Mammary epithelial cell (primary cell): ENCODE measurements around the gene SRRM5.

Source experiments
- CTCF ChIP-seq, 2 donors: IDR thresholded peaks in 1 of 2; conservative IDR thresholded peaks in 1 of 2; 2 replicates each; pipeline ENCODE4 v1.5.1; 2011 to 2012; ENCODE audit warnings: inconsistent platforms in 2 of 2, low read length in 2 of 2, mild to moderate bottlenecking in 2 of 2, control low read depth in 1 of 2, low read depth in 1 of 2; ENCODE audit not compliant: insufficient read depth in 1 of 2; ENCODE audit errors: extremely low read depth in 1 of 2
- EZH2 ChIP-seq: IDR thresholded peaks from 2 replicates; pipeline ENCODE4 v1.6.1; 2012; ENCODE audit warnings: low read length, inconsistent platforms, borderline replicate concordance

- TF ChIP-seq EZH2: no peak
- TF ChIP-seq CTCF (conservative IDR thresholded peaks at IDR 0.05 in 1 of 2, IDR thresholded peaks at IDR 0.05 in 1 of 2; ENCODE audit: extremely low read depth in 1 of 2, insufficient read depth in 1 of 2, low read depth in 1 of 2, low read length in 2 of 2): no peak
These were observed 29.4 kb upstream of the SRRM5 start for GRCh38 chr19:43582495-43582894.
